Measurements from ENCODE around the gene EPAS1.

The EPAS1 gene

GRCh38 chr2:46413631-46414030 is 116.4 kb downstream of the EPAS1 start:
- no peak for DNase-seq

GRCh38 chr2:46414701-46415100 is 117.5 kb downstream of the EPAS1 start:
- DNase-seq: no peak

GRCh38 chr2:46416280-46416679 is 119.1 kb downstream of the EPAS1 start:
- DNase-seq: no peak

- DNase-seq: no peak
These were observed 119.7 kb downstream of the EPAS1 start for GRCh38 chr2:46416739-46417403.

- DNase-seq: no peak
These were observed 123.7 kb downstream of the EPAS1 start for GRCh38 chr2:46420945-46421344.

- DNase-seq: no peak
These were observed 124.2 kb downstream of the EPAS1 start for GRCh38 chr2:46421361-46421760.

GRCh38 chr2:46422717-46423394 is 125.6 kb downstream of the EPAS1 start:
- no peak for DNase-seq

GRCh38 chr2:46424937-46425336 is 127.7 kb downstream of the EPAS1 start:
- DNase-seq: no peak

GRCh38 chr2:46428911-46429436 is 131.8 kb downstream of the EPAS1 start:
- no peak for DNase-seq

- DNase-seq: no peak
These were observed 133.2 kb downstream of the EPAS1 start for GRCh38 chr2:46430413-46430812.

- no peak for DNase-seq
These were observed 133.8 kb downstream of the EPAS1 start for GRCh38 chr2:46430992-46431391.

- DNase-seq: no peak
These were observed 134.5 kb downstream of the EPAS1 start for GRCh38 chr2:46431481-46432235.

- no peak for DNase-seq
These were observed 137.7 kb downstream of the EPAS1 start for GRCh38 chr2:46434851-46435273.

GRCh38 chr2:46435353-46435752 is 138.1 kb downstream of the EPAS1 start:
- no peak for DNase-seq

- peak; percentile 29 for DNase-seq
These were observed 138.7 kb downstream of the EPAS1 start for GRCh38 chr2:46435796-46436360.

Measured in right hindlimb (tissue), 1 donor.